SK-N-SH (cell line): ENCODE results near the gene OCEL1. TPM values are rescaled to one million over a fixed set of nuclear protein-coding genes. Genes with fewer than 3 reads are reported as not detected.

Experiments
- CTCF ChIA-PET: fragments of 300-600, 350-600 bp; formaldehyde crosslinking; extraction: SDS; loops from one replicate; lab custom pipeline; 2021; lab: Yijun Ruan, JAX
- POLR2A ChIA-PET: fragments of 350-600 bp; sonication (Branson Sonifier 250); formaldehyde crosslinking; extraction: SDS; loops from one replicate; lab custom pipeline; 2020; ENCODE audit warnings: antibody characterized with exemption, inconsistent platforms; lab: Yijun Ruan, JAX
- DNase-seq: peaks from one replicate; pipeline ENCODE4 v3.0.0; 2012
- H2AFZ ChIP-seq: fragments of 200-600 bp; sonication (generic); 2 replicates; pipeline ENCODE4 v1.8.1; 2016; ENCODE audit warnings: antibody characterized with exemption, mild to moderate bottlenecking, low read depth
- H3F3A ChIP-seq: fragments of 200-600 bp; sonication (generic); replicated peaks from 2 replicates; pipeline ENCODE3; 2016; ENCODE audit warnings: antibody characterized with exemption, mild to moderate bottlenecking; ENCODE audit not compliant: insufficient read depth
- H3K27ac ChIP-seq, 2 experiments: fragments of 200-500 bp in 1 of 2; fragments of 200-600 bp in 1 of 2; sonication (Bioruptor generic) in 1 of 2; sonication (generic), shearing (Covaris generic) in 1 of 2; 2 replicates each; pipeline versions ENCODE4 v1.5.1 to v1.6.1; 2014 to 2016; ENCODE audit warnings: low read depth in 2 of 2, inconsistent platforms in 1 of 2, low read length in 1 of 2, mild to moderate bottlenecking in 1 of 2, mixed read lengths in 1 of 2
- H3K27me3 ChIP-seq: fragments of 200-600 bp; sonication (generic), shearing (Covaris generic); 2 replicates; pipeline ENCODE4 v1.6.1; 2016; ENCODE audit warnings: mixed run types; ENCODE audit not compliant: insufficient read depth
- H3K36me3 ChIP-seq, 2 experiments: fragments of 200-500 bp in 1 of 2; fragments of 200-600 bp in 1 of 2; sonication (Bioruptor generic) in 1 of 2; sonication (generic) in 1 of 2; replicated peaks in 1 of 2; 2 replicates each; pipeline versions ENCODE3 to v1.5.1; 2014 to 2016; ENCODE audit warnings: low read length in 1 of 2, mild to moderate bottlenecking in 1 of 2; ENCODE audit not compliant: insufficient read depth in 2 of 2, control insufficient read depth in 1 of 2
- H3K4me1 ChIP-seq, 2 experiments: fragments of 200-500 bp in 1 of 2; fragments of 200-600 bp in 1 of 2; sonication (Bioruptor generic) in 1 of 2; sonication (generic), shearing (Covaris generic) in 1 of 2; 2 replicates each; pipeline versions ENCODE4 v1.5.1 to v1.6.1; 2014 to 2016; ENCODE audit warnings: low read depth in 1 of 2, low read length in 1 of 2, mixed run types in 1 of 2; ENCODE audit not compliant: insufficient read depth in 2 of 2, control insufficient read depth in 1 of 2
- H3K4me2 ChIP-seq: fragments of 200-600 bp; sonication (generic), shearing (Covaris generic); 2 replicates; pipeline ENCODE4 v1.6.1; 2017; ENCODE audit warnings: mixed run types
- H3K4me3 ChIP-seq, 2 experiments: fragments of 200-500 bp in 1 of 2; fragments of 200-600 bp in 1 of 2; sonication (Bioruptor generic) in 1 of 2; sonication (generic), shearing (Covaris generic) in 1 of 2; 2 replicates each; pipeline versions ENCODE4 v1.5.1 to v1.8.1; 2014 to 2016; ENCODE audit warnings: low read depth in 2 of 2, inconsistent platforms in 1 of 2, low read length in 1 of 2, mild to moderate bottlenecking in 1 of 2, mixed read lengths in 1 of 2, moderate library complexity in 1 of 2
- H3K79me2 ChIP-seq: fragments of 200-600 bp; sonication (generic); 2 replicates; pipeline ENCODE4 v1.8.1; 2017; ENCODE audit warnings: mild to moderate bottlenecking; ENCODE audit not compliant: insufficient read depth
- H3K9ac ChIP-seq: fragments of 200-600 bp; sonication (generic); 2 replicates; pipeline ENCODE4 v1.6.1; 2017; ENCODE audit warnings: mixed run types
- H3K9me2 ChIP-seq: fragments of 200-600 bp; sonication (generic); 2 replicates; pipeline ENCODE4 v1.6.1; 2017; ENCODE audit warnings: mixed run types
- H3K9me3 ChIP-seq: fragments of 200-600 bp; sonication (generic); 2 replicates; pipeline ENCODE4 v1.6.1; 2017; ENCODE audit warnings: mixed run types, mild to moderate bottlenecking, moderate library complexity
- H4K20me1 ChIP-seq: fragments of 200-600 bp; sonication (generic); 2 replicates; pipeline ENCODE4 v1.6.1; 2017; ENCODE audit warnings: mild to moderate bottlenecking, mixed run types; ENCODE audit not compliant: insufficient read depth
- CHD2 ChIP-seq: fragments of 150-350 bp; IDR thresholded peaks from 2 replicates; pipeline ENCODE4 v1.6.1; 2018; ENCODE audit warnings: low read length; ENCODE audit not compliant: partially characterized antibody
- CTCF ChIP-seq: fragments of 200-600 bp; sonication (generic); IDR thresholded peaks from 2 replicates; pipeline ENCODE4 v1.6.1; 2017; ENCODE audit warnings: antibody characterized with exemption, mild to moderate bottlenecking, moderate library complexity
- EZH2phosphoT487 ChIP-seq: fragments of 200-600 bp; sonication (generic); IDR thresholded peaks from 2 replicates; pipeline ENCODE4 v1.6.1; 2017; ENCODE audit warnings: low read depth, mixed run types, mild to moderate bottlenecking, antibody characterized with exemption, moderate library complexity, borderline replicate concordance
- FOSL2 ChIP-seq: IDR thresholded peaks from 2 replicates; pipeline ENCODE4 v1.4.0; 2012; ENCODE audit warnings: low read depth, mild to moderate bottlenecking, moderate library complexity, borderline replicate concordance
- FOXJ3 ChIP-seq: sonication (generic); formaldehyde crosslinking; IDR thresholded peaks from 2 replicates; pipeline ENCODE4 v1.5.1; 2020; ENCODE audit warnings: mild to moderate bottlenecking, missing genetic modification reagents
- FOXM1 ChIP-seq: IDR thresholded peaks from 2 replicates; pipeline ENCODE4 v1.4.0; 2012; ENCODE audit warnings: low read depth, mild to moderate bottlenecking
- GABPA ChIP-seq: IDR thresholded peaks from 2 replicates; pipeline ENCODE4 v1.4.0; 2012; ENCODE audit warnings: low read depth, mild to moderate bottlenecking
- JUND ChIP-seq: IDR thresholded peaks from 2 replicates; pipeline ENCODE4 v1.4.0; 2012
- MXI1 ChIP-seq: IDR thresholded peaks from 2 replicates; pipeline ENCODE4 v1.6.1; 2012; ENCODE audit warnings: mild to moderate bottlenecking, low read depth, low read length, improper control_type of control experiment
- NRF1 ChIP-seq: IDR thresholded peaks from 2 replicates; pipeline ENCODE4 v1.6.1; 2012; ENCODE audit warnings: low read depth, mild to moderate bottlenecking, low read length
- POLR2AphosphoS5 ChIP-seq: IDR thresholded peaks from 2 replicates; pipeline ENCODE4 v1.6.1; 2012; ENCODE audit warnings: low read depth, low read length
- RCOR1 ChIP-seq: fragments of 150-350 bp; IDR thresholded peaks from 2 replicates; pipeline ENCODE4 v1.6.1; 2017; ENCODE audit warnings: antibody characterized with exemption, low read length
- RFX5 ChIP-seq: IDR thresholded peaks from 2 replicates; pipeline ENCODE4 v1.6.1; 2012; ENCODE audit warnings: mild to moderate bottlenecking, improper control_type of control experiment, low read length
- SIN3A ChIP-seq: IDR thresholded peaks from 2 replicates; pipeline ENCODE4 v1.6.1; 2012; ENCODE audit warnings: low read depth, mild to moderate bottlenecking, low read length, moderate library complexity, borderline replicate concordance
- TCF12 ChIP-seq: IDR thresholded peaks from 2 replicates; pipeline ENCODE4 v1.4.0; 2012
- TEAD4 ChIP-seq: IDR thresholded peaks from 2 replicates; pipeline ENCODE4 v1.4.0; 2012; ENCODE audit warnings: mild to moderate bottlenecking, borderline replicate concordance; ENCODE audit not compliant: insufficient read depth
- USF1 ChIP-seq: IDR thresholded peaks from 2 replicates; pipeline ENCODE4 v1.4.0; 2012; ENCODE audit warnings: low read depth, borderline replicate concordance
- WGBS: methylation state at CpG from one replicate; pipeline ENCODE4 v1.1.6; 2017; ENCODE audit warnings: low lambda C conversion rate; 5-methylcytosine and 5-hydroxymethylcytosine counted together
- polyA plus RNA-seq, 3 experiments: library from polyadenylated mRNA; depleted of rRNA; stranded (reverse); fragments of >200 nt; gene quantifications; 2 replicates each; pipeline ENCODE4 v1.2.3, GENCODE V29; 2012

The OCEL1 gene
- polyA plus RNA-seq, 1 of the 3 experiments (the other 2 are of a cell fraction): 9.8 TPM

GRCh38 chr19:17194608-17195007 lies 31.4 kb upstream of the OCEL1 start:
- H3F3A ChIP-seq: no peaks in the 10 kb centered on the region
- peaks cover 5 to 37% of the 10 kb centered on the region in 2 experiments for H3K36me3 ChIP-seq
- WGBS: 97% methylated on average over 16 of the region's 16 CpGs
- no peak for TF ChIP-seq SIN3A
- TF ChIP-seq GABPA: no peak
- TF ChIP-seq RFX5: no peak
- no peak for TF ChIP-seq POLR2AphosphoS5
- TF ChIP-seq EZH2phosphoT487: no peak
- no peak for TF ChIP-seq TEAD4
- TF ChIP-seq FOXJ3 (CRISPR knock-in tag): no peak
- no peak for TF ChIP-seq NRF1
- TF ChIP-seq TCF12: no peak
- TF ChIP-seq RCOR1: no peak
- no peak for TF ChIP-seq FOSL2
- TF ChIP-seq JUND: no peak
- TF ChIP-seq MXI1: no peak
- TF ChIP-seq CTCF: no peak
- no peak for TF ChIP-seq FOXM1
- TF ChIP-seq CHD2: no peak
- H3K9me3 ChIP-seq: no peaks in the 10 kb centered on the region
- no peaks in the 10 kb centered on the region for H4K20me1 ChIP-seq
- H2AFZ ChIP-seq: no peak overlapping the region
- H3K9ac ChIP-seq: no peak overlapping the region
- no peak overlapping the region for H3K27ac ChIP-seq
- no peak for DNase-seq
- H3K9me2 ChIP-seq: no peaks in the 10 kb centered on the region
- POLR2A ChIA-PET: no interaction called here
- H3K27me3 ChIP-seq: no peaks in the 10 kb centered on the region
- H3K4me1 ChIP-seq: no peaks in the 10 kb centered on the region
- no peak overlapping the region for H3K4me3 ChIP-seq
- CTCF ChIA-PET: interaction anchor here (0.8 kb wide), 1 partner anchor 11 kb away, joined by 3 read pairs; no protein-coding TSS in a partner anchor
- no peaks in the 10 kb centered on the region for H3K79me2 ChIP-seq
- no peak overlapping the region for H3K4me2 ChIP-seq

GRCh38 chr19:17195106-17195505 lies 30.9 kb upstream of the OCEL1 start:
- Histone ChIP-seq H3K4me3 (no peak overlapping the region), H3K9ac (no peak overlapping the region), H3K36me3 (peaks cover 10 to 39% of the 10 kb centered on the region in 2 experiments), H3K4me1 (no peaks in the 10 kb centered on the region), H3K27ac (no peak overlapping the region), H3F3A (no peaks in the 10 kb centered on the region), H3K27me3 (no peaks in the 10 kb centered on the region), H3K79me2 (no peaks in the 10 kb centered on the region), H3K9me2 (no peaks in the 10 kb centered on the region), H3K4me2 (no peak overlapping the region), H4K20me1 (no peaks in the 10 kb centered on the region), H3K9me3 (no peaks in the 10 kb centered on the region), H2AFZ (no peak overlapping the region)
- TF ChIP-seq USF1 (no peak), JUND (no peak), FOSL2 (no peak)
- DNase-seq: no peak
- POLR2A ChIA-PET: no interaction called here
- WGBS: 96% methylated on average over 6 of the region's 23 CpGs
- CTCF ChIA-PET: interaction anchor here (0.8 kb wide), 1 partner anchor 11 kb away, joined by 3 read pairs; no protein-coding TSS in a partner anchor
